Measurements from ENCODE around the gene CDH4. TPM values are rescaled to one million over a fixed set of nuclear protein-coding genes. Genes with fewer than 3 reads are reported as not detected.

The CDH4 gene
- total RNA-seq, 1 donor from 2014 or later = 0.99 TPM

- peak; percentile 84 for DNase-seq (ENCODE audit: low spot score)
- Mint-ChIP-seq H3K36me3 (ENCODE audit: low read depth) (no peaks in the 10 kb centered on the region), H3K4me3 (ENCODE audit: unreplicated experiment) (no peak overlapping the region), H3K27me3 (ENCODE audit: low read depth) (peaks cover 3% of the 10 kb centered on the region), H3K9me3 (ENCODE audit: low read depth) (no peaks in the 10 kb centered on the region), H3K4me1 (ENCODE audit: low read depth) (no peaks in the 10 kb centered on the region), H3K27ac (ENCODE audit: unreplicated experiment) (no peak overlapping the region)
- TF ChIP-seq, protein P1, sequence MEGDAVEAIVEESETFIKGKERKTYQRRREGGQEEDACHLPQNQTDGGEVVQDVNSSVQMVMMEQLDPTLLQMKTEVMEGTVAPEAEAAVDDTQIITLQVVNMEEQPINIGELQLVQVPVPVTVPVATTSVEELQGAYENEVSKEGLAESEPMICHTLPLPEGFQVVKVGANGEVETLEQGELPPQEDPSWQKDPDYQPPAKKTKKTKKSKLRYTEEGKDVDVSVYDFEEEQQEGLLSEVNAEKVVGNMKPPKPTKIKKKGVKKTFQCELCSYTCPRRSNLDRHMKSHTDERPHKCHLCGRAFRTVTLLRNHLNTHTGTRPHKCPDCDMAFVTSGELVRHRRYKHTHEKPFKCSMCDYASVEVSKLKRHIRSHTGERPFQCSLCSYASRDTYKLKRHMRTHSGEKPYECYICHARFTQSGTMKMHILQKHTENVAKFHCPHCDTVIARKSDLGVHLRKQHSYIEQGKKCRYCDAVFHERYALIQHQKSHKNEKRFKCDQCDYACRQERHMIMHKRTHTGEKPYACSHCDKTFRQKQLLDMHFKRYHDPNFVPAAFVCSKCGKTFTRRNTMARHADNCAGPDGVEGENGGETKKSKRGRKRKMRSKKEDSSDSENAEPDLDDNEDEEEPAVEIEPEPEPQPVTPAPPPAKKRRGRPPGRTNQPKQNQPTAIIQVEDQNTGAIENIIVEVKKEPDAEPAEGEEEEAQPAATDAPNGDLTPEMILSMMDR (IDR thresholded peaks at IDR 0.05) = no peak
Measured at GRCh38 chr20:61856626-61857413, 604.8 kb downstream of the CDH4 start.

- Mint-ChIP-seq H3K36me3 (ENCODE audit: low read depth) (no peaks in the 10 kb centered on the region), H3K9me3 (ENCODE audit: low read depth) (no peaks in the 10 kb centered on the region), H3K4me1 (ENCODE audit: low read depth) (no peaks in the 10 kb centered on the region), H3K27ac (ENCODE audit: unreplicated experiment) (no peak overlapping the region), H3K4me3 (ENCODE audit: unreplicated experiment) (no peak overlapping the region), H3K27me3 (ENCODE audit: low read depth) (peaks cover 3% of the 10 kb centered on the region)
- TF ChIP-seq, protein P1 (IDR thresholded peaks at IDR 0.05) = no peak
- DNase-seq (ENCODE audit: low spot score) = no peak
Measured at GRCh38 chr20:61857414-61857775, 605.3 kb downstream of the CDH4 start.

DNA sequence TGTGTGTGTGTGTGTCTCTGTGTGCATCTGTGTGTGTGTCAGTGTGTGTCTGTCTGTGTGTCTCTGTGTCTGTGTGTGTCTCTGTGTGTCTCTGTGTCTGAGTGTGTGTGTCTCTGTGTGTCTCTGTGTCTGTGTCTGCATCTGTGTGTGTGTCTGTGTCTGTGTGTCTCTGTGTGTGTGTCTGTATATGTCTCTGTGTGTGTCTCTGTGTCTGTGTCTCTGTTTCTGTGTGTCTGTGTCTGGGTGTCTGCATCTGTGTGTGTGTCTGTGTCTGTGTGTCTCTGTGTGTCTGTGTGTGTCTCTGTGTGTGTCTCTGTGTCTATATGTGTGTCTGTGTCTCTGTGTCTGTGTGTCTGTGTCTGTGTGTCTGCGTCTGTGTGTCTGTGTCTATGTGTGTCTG, 605.8 kb downstream of the CDH4 start:
- Mint-ChIP-seq H3K36me3 (ENCODE audit: low read depth) (no peaks in the 10 kb centered on the region), H3K27me3 (ENCODE audit: low read depth) (peaks cover 3% of the 10 kb centered on the region), H3K9me3 (ENCODE audit: low read depth) (no peaks in the 10 kb centered on the region), H3K27ac (ENCODE audit: unreplicated experiment) (no peak overlapping the region), H3K4me1 (ENCODE audit: low read depth) (no peaks in the 10 kb centered on the region), H3K4me3 (ENCODE audit: unreplicated experiment) (no peak overlapping the region)
- TF ChIP-seq, protein P1 (IDR thresholded peaks at IDR 0.05) = no peak
- DNase-seq (ENCODE audit: low spot score) = no peak

- TF ChIP-seq, protein P1 (IDR thresholded peaks at IDR 0.05) = no peak
- Mint-ChIP-seq H3K36me3 (ENCODE audit: low read depth) (no peaks in the 10 kb centered on the region), H3K9me3 (ENCODE audit: low read depth) (no peaks in the 10 kb centered on the region), H3K4me1 (ENCODE audit: low read depth) (no peaks in the 10 kb centered on the region), H3K4me3 (ENCODE audit: unreplicated experiment) (no peak overlapping the region), H3K27me3 (ENCODE audit: low read depth) (peaks cover 3% of the 10 kb centered on the region), H3K27ac (ENCODE audit: unreplicated experiment) (no peak overlapping the region)
- no peak for DNase-seq (ENCODE audit: low spot score)
Measured at GRCh38 chr20:61859767-61860166, 607.7 kb downstream of the CDH4 start.

DNA sequence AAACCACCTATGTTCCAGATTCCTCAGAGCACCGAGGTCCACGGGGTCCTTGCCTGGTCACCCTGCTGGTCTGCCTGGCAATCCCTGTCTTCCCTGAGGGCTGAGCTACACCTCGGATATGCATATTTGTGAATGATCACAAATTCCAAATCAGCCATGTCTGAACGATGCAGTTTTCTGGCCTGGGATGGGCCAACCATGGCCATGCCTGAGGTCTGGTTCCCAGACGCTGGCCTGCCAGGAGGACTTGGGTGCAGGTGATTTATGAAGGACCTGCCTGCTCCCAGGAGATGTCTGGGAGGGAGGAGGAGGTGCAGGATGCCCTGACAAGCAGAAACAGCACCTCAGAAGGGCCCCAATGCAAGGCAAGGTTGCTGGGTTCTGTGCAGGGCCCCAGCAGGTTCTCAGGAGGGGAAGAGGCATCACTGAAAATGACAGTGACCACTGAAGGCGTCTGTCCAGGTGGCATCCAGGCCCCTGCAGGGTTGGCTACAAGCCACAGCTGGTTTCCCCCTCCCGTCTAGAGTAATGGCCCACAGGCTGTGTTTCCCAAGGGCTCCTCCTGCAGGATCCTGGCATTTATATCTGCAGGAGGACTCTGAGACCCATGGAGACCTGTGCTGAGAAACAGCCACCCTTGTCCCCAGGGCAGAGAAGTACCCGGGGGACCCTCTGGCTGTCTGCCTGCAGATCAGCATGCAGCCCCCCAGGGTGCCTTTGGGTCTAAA, 608.4 kb downstream of the CDH4 start:
- peaks cover 7% of the 10 kb centered on the region for H3K27me3 Mint-ChIP-seq (ENCODE audit: low read depth)
- no peak for DNase-seq (ENCODE audit: low spot score)
- no peaks in the 10 kb centered on the region for H3K9me3 Mint-ChIP-seq (ENCODE audit: low read depth)
- TF ChIP-seq, protein P1 (IDR thresholded peaks at IDR 0.05) = no peak
- no peak overlapping the region for H3K4me3 Mint-ChIP-seq (ENCODE audit: unreplicated experiment)
- no peaks in the 10 kb centered on the region for H3K4me1 Mint-ChIP-seq (ENCODE audit: low read depth)
- no peaks in the 10 kb centered on the region for H3K36me3 Mint-ChIP-seq (ENCODE audit: low read depth)
- H3K27ac Mint-ChIP-seq (ENCODE audit: unreplicated experiment) = no peak overlapping the region
